GM19467 (cell line): ENCODE results near the gene LAPTM5.

Source experiments
- ATAC-seq: cut with Tn5 transposase; IDR thresholded peaks from one replicate; pipeline ENCODE4 v1.9.1; 2021; ENCODE audit warnings: mild to moderate bottlenecking, moderate library complexity; ENCODE audit not compliant: unreplicated experiment

Gene LAPTM5

DNA sequence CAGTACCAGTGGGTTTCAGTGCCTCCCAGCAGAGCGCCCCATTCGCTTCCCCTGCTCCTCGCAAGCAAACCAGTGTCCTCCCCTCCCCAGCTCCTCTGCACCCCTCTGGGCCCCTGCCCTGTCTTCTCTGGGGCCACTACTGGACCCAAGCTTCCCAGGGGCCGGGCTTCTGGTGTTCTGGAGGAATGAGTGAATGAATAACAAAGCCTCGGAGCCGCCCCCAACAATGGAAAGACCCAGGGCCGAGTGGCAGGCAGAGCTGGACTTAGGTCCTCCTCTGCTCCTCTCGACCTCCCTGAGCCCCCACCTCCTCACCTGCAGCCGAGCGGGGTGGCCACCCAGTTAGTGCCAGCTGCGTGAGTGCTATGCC, 71.8 kb downstream of the LAPTM5 start:
- no peak for ATAC-seq

DNA sequence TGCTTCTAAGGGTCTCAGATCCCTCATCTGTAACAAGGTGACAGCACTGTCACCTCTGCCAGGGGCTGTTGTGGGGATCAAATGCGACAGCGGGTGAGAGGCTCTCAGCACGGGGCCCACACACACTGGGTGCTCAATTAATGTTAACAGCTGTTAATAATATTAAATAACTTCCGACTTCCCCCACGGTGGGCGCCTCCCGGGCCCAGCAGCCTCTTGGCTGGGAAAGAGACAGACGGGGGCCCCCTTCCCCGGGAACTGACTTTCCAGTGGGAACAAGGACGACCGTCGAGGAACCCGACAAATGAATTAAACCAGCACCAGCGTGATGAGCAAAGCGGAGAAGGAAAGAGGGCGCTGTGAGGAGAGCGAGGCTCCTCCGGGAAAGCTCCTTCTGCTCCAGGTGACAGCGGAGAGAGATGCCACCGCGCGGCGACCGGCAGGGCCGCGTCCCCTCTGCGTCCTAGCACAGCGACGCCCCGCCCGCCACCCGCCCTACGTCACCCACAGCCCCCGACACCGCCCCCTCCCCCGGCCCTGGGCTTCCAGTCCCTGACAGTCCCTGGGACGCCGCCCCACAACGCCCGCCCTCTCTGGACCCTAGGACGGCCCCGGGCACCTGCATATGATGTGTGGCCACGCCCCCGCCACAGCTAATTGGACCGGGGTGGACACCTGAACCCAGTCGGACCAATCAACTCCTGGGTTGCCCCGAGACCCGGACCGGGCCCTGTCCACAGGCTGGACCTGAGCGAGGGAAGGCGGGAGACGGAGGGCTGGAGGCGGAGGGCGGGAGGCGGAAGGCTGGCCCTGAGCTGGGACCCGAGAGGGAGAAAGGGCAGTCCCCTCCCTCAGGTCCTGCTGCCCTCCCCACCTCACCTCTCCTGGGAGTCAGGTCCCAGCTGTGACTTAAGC, 72.4 kb downstream of the LAPTM5 start:
- no peak for ATAC-seq

DNA sequence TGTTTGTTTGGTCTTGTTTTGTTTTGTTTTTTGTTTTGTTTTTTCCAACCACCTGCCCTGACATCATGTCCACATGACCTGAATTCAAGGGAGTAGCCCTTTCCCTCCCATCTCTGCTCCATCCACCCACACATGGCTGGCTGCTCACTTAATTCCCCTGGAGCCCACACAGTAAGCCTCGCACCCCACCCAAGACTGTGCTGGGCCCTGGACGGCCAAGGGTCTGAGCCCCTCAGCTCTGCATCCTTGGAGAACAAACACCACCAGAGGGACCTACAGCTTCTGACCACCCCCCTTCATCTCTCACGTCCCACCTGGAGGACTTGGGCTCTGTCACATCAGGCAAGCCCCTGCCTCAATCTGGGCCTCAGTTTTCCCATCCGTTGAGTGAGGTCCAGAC, 73.3 kb downstream of the LAPTM5 start:
- no peak for ATAC-seq

DNA sequence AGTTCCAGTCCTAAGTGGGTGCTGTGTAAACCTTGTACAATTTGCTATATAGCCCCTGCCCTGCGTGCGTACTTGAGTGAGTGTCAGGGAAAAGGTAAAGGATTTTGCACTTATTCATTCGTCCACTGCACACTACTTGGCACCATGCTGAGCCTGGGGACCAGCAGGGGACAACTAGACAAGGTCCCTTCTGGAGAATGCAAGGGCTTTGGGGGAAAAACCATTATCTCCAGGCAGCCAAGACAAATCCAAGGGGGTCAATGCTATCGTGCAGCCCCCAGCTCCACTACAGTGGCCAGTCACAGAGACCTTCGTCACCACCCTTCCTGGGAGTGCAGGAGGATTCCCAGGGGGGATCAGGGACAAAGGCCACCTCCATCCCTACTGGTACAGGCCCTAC, 73.9 kb downstream of the LAPTM5 start:
- no peak for ATAC-seq
